HG03025 (cell line): ENCODE results near the gene L3MBTL1.

Experiments used
- ATAC-seq: cut with Tn5 transposase; IDR thresholded peaks from one replicate; pipeline ENCODE4 v1.9.1; 2021; ENCODE audit warnings: mild to moderate bottlenecking, moderate library complexity; ENCODE audit not compliant: unreplicated experiment, low FRiP score

Gene L3MBTL1

DNA sequence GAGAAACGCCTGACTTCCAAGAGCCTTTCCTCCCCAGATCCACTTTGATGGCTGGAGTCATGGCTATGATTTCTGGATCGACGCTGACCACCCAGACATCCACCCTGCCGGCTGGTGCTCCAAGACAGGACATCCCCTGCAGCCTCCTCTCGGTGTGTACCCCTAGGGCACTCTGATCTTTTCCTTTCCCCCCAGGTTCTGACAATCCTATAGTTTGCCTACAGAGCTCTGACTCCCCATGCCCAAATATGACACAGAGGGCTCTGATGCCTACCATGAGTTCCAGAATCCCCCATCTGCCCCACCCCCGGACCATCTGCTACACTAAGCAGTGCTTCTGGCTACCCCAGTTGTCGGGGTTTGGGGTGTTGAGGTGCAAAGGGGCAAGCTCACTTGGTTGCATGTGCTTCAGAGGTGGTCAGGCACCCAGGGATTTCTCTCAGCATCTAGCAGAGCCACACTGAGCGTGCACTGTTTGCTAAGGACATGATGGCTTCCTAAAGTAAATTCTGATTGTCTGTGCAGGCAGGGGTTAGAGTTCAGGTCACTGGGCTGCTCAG is 27.4 kb downstream of the L3MBTL1 start:
- ATAC-seq = no peak

DNA sequence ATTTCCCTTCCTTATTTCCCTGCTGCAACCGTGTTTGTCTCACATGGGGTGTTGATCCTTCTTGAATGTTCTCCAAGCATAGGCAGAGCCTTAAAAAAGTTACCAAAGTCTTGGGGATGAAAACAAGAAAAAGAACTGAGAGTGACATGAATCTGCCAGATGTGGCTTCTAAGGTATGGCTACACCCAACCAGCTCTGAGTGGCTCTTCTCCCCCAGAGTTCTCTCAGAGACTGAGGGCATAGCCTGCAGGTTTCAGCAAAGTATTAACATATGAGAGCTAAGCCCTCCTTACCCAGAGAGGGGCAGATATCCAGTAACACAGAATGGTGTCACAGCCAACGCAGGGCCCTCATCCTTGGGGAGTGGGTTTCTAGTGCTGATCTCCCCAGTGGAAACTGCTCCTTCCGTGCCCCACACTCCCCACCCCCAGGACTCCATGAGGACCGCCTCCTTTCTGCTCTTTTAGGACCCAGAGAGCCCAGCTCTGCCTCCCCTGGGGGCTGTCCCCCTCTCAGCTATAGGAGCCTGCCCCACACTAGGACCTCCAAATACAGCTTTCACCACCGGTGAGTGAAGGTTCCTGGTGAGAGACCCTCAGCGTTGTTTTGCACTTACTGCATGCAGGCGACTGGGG is 28.0 kb downstream of the L3MBTL1 start:
- ATAC-seq = no peak

GRCh38 chr20:43536041-43536816 is 28.7 kb downstream of the L3MBTL1 start:
- ATAC-seq = no peak

DNA sequence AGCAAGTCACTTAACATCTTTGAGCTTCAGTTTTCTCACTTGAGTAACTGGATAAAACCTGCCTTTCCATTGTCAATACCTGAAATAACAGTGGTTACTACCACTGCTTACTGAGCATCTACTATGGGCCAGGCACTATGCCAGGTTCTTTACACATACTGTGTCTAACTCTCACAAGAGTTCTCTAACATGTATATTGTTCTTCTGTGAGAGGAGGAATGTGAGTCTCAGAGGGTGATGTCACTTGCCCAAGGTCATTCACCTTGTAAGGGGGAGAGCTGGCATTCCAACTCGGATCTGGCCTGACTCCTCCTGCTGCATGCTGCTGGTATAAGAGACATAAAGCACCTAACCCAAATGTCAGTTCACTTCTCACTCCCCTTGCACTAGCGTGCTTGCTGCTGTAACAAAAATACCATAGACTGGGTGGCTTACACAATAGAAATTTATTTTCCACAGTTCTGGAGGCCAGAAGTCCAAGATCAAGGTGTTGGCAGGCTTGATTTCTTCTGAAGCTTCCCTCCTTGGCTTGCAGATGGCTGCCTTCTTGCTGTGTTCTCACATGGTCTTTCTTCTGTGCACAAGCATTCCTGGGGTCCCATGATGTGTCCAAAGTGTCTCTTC is 29.4 kb downstream of the L3MBTL1 start:
- ATAC-seq = no peak

DNA sequence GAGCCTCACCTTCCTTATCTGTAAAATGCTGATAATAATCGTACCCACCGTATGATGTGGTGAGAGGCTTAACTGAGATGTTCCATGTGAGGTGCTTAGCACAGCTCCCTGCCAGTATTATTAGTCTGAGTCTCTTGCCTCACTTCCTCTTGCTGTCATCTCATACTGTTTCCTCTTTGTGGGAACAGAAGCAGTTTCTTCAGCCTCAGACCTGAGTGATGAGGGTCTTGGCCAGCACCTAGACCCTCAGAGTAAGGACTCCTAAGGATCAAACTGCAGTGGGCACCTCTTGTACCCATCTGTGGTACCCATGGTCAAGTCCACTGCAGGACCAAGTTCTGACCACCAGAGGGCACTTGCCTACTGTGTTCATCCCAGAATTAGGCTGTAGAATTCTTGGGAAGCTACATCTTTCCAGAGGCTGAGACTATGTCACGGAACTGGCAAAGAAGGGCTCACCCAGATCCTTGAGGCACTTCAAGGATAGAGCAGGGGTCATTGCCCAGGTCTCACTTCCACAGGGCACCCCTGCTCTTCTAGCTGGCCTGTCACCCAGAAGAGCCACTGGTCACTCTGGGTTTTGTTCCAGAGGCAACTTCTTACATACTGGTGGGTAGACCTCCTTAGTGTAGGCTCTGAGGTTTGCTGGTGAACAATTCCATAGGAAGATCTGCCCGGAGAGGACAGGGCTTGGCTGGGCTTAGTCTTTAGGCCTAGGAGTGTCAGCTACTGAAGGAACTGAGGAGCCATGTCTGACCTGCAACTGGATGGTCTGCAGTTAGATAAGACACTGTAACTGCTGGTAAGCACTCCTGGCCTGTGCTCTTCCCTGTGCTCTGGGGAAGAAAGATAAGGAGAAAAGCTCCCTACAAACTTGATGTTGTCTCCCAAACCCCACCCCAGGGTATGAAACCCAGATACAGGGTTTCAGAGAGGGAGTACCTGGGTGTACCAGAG is 30.7 kb downstream of the L3MBTL1 start:
- no peak for ATAC-seq

DNA sequence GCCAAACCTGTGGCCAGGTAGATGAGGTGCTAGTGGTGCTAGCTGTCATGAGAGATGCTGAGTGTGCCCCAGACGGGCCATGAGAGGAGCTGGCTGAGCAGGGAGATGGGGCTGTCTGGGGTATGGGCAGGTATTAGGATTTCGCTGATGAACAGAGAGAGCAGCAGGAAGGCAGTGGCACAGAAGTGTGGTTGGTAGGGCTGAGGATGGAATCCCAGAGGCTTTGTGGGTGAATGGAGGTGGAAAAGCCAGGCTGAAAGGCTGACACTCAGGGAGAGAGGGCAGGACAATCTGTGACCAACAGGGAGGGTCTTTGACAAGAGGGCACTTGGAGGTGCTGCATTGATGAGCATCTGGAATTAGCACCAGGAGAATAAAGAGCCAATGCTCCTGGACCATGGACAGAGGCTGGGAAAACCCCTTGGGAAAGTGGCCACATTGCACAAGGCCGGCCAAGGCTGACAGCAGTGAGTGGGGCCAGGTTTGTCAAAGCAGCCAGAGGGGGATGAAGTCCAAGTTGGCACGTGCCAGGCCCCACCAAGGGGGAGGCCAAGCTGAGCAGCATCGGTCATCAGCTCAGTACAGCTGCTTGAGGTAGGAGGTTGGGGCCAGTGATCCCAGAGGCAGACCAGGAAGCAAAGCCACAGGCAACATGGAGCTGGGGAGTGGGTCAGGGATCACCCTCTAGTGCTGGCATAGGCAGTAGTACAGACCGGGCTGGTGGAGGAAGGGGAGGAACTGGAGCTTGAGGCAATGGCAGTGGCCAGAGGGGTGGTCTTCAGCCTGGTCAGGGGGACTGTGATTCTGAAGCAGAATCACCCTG is 31.6 kb downstream of the L3MBTL1 start:
- ATAC-seq = no peak

DNA sequence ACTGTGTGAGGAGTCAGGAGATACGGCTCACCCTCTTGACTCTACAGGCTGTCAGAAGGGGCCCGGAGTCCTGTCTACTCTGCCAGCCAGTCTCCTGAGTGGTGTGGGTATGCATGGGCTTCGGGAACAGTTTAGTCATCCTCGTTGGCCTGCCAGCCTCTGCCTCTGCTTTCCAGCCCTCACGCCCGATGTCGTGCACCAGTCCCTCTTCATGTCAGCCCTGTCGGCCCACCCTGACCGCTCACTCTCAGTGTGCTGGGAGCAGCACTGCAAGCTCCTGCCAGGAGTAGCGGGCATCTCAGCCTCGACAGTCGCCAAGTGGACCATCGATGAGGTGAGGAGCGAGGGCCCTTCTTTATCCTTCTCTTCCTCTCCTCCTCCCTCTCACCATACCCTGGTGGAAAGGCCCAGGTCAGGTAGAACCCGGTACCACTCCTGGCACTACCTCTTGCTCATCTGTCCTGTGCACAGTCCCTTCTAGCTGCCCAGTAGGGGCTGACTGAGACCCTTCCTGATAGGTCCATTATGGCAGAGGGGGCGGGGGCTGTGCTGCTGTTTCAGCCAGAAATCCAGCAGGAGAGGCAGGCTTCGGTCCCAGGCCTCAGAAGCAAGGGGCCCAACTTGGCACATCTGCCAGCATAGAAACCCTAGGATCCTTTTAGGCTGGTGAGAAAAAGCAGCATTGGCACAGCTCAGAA is 32.6 kb downstream of the L3MBTL1 start:
- no peak for ATAC-seq

DNA sequence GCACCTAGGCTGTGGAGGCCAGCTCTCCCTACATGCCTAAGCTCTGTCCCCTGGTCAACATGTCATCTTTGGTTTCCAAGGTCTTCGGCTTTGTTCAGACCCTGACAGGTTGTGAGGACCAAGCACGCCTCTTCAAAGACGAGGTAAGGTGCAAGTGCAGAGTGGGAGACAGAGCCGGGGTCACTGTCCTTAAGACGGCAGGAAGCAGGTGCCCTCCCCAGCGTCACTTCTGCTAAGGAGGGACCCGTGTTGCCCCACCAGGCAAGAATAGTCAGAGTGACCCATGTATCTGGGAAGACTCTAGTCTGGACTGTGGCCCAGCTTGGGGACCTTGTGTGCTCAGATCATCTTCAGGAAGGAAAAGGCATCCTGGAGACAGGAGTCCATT is 33.2 kb downstream of the L3MBTL1 start:
- no peak for ATAC-seq

- ATAC-seq = no peak
Observed at GRCh38 chr20:43541214-43541613, 33.7 kb downstream of the L3MBTL1 start.

- ATAC-seq = no peak
Observed at GRCh38 chr20:43542161-43542560, 34.7 kb downstream of the L3MBTL1 start.

GRCh38 chr20:43542674-43543073 is 35.2 kb downstream of the L3MBTL1 start:
- ATAC-seq = no peak

GRCh38 chr20:43543138-43543537 is 35.6 kb downstream of the L3MBTL1 start:
- ATAC-seq = no peak

GRCh38 chr20:43544501-43544900 is 37.0 kb downstream of the L3MBTL1 start:
- ATAC-seq = no peak

DNA sequence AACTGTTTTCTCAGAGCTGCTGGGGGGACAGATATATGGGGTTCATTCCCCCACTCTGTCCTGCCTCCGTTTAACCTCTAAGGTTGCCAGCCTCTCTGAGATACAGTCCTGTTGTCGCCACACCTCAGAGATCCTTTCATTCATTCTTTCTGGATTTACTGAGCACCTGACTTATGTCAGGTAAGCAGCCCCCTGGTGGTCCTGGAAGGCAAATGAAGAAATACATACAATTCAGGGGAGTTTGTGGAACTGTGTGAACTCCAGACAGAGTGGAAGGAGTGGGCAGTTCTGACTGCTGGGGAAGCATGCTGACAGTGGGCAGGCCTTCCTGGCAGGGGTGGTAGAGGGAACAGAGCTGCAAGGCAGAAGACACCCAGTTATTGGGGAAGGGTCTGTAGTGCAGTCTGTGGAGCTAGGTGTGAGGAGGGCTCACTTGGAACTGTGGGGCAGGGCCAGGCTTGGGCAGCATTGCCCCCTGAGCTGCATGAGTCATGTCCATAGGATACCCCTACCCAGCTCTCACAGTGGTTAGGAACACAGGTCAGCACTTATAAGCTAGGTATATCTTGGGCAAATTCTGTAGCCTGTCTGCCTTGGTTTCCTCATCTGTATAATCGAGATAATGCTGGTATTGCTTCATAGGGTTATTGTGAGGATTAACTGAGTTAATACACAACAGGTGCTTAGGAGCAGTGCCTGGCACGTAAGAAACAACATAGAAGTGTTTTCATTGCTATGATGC is 38.5 kb downstream of the L3MBTL1 start:
- no peak for ATAC-seq

DNA sequence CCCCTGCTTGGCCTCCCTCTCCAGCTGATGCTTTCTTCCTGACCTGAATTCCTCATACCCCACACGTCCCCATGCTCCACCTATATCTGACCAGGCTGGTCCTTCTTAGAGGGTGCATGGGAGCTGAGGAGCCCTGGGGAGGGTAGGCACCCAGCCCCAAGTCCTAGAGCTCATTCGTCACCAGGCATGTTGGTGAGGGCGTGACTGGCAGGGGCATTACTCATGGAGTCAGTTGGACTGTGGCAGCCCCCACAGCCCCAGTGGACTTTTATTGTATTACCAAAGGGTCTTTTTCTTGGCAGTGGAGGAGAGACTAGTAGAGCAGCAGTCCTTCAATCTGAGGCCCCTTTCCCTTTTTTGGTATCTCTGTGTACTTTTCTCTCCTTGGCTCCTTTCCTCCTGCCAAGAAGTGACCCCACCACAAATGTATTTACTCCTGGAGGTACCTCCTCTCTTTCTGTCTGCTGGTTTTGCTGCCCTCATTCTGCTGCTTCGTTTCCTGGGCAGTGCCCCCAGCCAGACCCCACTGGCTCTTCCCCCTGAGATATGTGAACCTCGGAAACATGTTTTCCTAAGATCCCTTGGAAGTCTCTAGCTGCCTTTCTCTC is 40.9 kb downstream of the L3MBTL1 start:
- ATAC-seq = no peak

DNA sequence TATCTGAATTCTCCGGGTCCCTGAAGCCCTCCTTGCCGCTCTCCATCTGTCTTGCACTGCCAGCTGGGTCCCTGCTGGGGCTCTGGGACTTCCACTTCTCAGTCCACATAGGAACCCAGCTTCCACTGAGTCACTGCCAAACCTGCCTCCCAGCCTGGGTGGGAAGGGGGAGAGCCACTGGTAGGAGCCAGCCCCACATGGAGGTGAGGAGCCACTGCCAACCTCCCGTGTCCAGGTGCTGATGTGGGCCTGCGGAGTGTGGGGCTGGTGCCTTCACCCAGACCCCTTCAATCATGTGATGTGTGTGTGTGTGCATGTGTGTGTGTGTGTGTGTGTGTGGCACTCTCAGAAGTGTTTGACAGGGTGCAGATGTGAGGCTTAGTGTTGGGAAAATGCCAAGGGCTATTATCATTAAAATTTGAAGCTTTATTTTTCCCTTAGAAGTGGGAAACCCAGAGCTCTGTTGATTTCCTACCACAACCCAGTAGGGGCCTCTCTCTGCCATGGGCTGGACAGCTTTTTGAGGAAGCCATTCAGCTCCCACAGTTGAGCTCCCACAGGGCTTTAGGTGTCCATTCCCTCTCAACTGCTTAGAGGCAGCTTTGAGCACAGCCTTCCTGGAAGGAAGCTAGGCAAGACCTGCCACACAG is 42.0 kb downstream of the L3MBTL1 start:
- ATAC-seq = no peak

GRCh38 chr20:43550456-43550855 is 43.0 kb downstream of the L3MBTL1 start:
- no peak for ATAC-seq
